Tibial artery (tissue), 4 donors: ENCODE measurements around the gene CARMIL1.
A peak's percentile ranks its signal among the peaks of the same experiment; 100 is the strongest.

ENCODE experiments used
- DNase-seq, 2 donors: peaks; one replicate each; pipeline ENCODE4 v3.0.0-alpha.2; 2019
- H3K27ac ChIP-seq, 2 donors: fragments of 200-600 bp; sonication (generic) in 1 of 2; 1 replicate in 1 of 2; 2 replicates in 1 of 2; pipeline ENCODE4 v1.5.1; 2018 to 2019; ENCODE audit warnings: mild to moderate bottlenecking in 1 of 2
- H3K27me3 ChIP-seq, 2 donors: fragments of 200-600 bp; sonication (generic) in 1 of 2; one replicate each; pipeline versions ENCODE4 v1.5.1 to v1.6.0; 2016 to 2019
- H3K36me3 ChIP-seq, 3 donors: fragments of 200-600 bp; sonication (generic) in 2 of 3; one replicate each; pipeline ENCODE4 v1.5.1; 2016 to 2019; ENCODE audit warnings: mild to moderate bottlenecking in 2 of 3
- H3K4me1 ChIP-seq, 4 donors: fragments of 200-600 bp; sonication (generic) in 2 of 4; 1 replicate in 3 of 4; 2 replicates in 1 of 4; pipeline ENCODE4 v1.5.1; 2016 to 2019
- H3K4me3 ChIP-seq, 2 donors: fragments of 200-600 bp; sonication (generic) in 1 of 2; 1 replicate in 1 of 2; 2 replicates in 1 of 2; pipeline ENCODE4 v1.5.1; 2018 to 2019; ENCODE audit warnings: mild to moderate bottlenecking in 2 of 2
- H3K9me3 ChIP-seq, 3 donors: fragments of 200-600 bp; sonication (generic) in 1 of 3; one replicate each; pipeline ENCODE4 v1.5.1; 2016 to 2019
- intact Hi-C: fragments of 100-400 bp; cut with DNase I; formaldehyde crosslinking; loops from one replicate; pipeline ENCODE4 v1.15.0; 2023; ENCODE audit warnings: low total_unique reads
- TF ChIP-seq, protein P1 (sequence below), 2 experiments: fragments of 200-600 bp in 1 of 2; fragments of 450-650 bp in 1 of 2; IDR thresholded peaks; one replicate each; pipeline ENCODE4 v1.5.1; 2017 to 2019; ENCODE audit warnings: antibody characterized with exemption in 2 of 2, mild to moderate bottlenecking in 1 of 2, moderate library complexity in 1 of 2

Gene CARMIL1

DNA sequence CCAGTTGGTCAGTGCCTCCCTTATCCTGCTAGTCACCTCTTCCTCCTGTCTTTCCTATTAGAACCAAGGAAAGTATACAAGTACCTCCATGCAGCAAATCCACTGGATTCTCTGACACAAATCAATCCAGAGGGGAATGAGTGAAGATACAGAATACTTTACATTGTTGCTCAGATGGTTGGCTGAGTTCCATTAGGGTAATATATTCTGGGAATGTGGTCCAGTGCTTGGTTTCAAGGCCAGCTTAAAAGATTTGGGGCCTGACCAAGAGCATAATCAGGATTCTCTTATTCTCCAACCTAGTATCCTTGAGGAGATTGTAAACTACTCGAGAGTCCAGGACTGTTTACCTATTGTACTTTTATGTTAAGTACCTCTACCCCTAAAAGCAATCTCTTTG, 23.0 kb downstream of the CARMIL1 start:
- H3K4me1 ChIP-seq = peaks cover 0 to 100% (median 61%) of the 10 kb centered on the region in 4 donors
- no peak overlapping the region for H3K4me3 ChIP-seq
- peak overlapping the region; percentile 91 to 95 for H3K27ac ChIP-seq
- DNase-seq = no peak
- H3K36me3 ChIP-seq = no peaks in the 10 kb centered on the region
- H3K9me3 ChIP-seq = no peaks in the 10 kb centered on the region
- no peaks in the 10 kb centered on the region for H3K27me3 ChIP-seq
- intact Hi-C loops = no loop called here
- TF ChIP-seq, protein P1, sequence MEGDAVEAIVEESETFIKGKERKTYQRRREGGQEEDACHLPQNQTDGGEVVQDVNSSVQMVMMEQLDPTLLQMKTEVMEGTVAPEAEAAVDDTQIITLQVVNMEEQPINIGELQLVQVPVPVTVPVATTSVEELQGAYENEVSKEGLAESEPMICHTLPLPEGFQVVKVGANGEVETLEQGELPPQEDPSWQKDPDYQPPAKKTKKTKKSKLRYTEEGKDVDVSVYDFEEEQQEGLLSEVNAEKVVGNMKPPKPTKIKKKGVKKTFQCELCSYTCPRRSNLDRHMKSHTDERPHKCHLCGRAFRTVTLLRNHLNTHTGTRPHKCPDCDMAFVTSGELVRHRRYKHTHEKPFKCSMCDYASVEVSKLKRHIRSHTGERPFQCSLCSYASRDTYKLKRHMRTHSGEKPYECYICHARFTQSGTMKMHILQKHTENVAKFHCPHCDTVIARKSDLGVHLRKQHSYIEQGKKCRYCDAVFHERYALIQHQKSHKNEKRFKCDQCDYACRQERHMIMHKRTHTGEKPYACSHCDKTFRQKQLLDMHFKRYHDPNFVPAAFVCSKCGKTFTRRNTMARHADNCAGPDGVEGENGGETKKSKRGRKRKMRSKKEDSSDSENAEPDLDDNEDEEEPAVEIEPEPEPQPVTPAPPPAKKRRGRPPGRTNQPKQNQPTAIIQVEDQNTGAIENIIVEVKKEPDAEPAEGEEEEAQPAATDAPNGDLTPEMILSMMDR (IDR thresholded peaks at IDR 0.05) = no peak

DNA sequence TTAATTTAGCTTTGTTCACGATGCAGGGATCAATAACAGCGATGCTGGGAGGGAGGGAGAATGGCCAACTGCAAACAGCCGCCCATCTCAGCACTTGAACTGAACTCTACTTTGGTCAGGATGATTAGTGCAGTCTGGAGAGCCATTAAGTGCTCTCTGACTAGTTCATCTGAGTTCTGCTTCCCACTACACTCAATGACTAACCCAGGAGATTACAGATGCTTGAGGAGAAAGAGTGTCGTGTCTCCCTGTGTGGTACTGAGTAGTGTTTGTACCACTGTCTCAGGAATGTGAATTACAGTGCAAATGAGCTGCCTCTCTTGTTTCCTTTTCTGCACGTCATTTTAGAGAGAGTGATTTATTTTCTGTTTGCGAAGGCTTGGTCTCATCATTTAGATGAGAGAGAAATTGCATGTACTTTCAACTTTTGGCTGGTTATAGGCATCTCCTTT, 23.5 kb downstream of the CARMIL1 start:
- intact Hi-C loops = no loop called here
- Histone ChIP-seq H3K4me3 (no peak overlapping the region), H3K36me3 (no peaks in the 10 kb centered on the region), H3K4me1 (peaks cover 0 to 100% (median 61%) of the 10 kb centered on the region in 4 donors), H3K27me3 (no peaks in the 10 kb centered on the region), H3K9me3 (no peaks in the 10 kb centered on the region), H3K27ac (peak overlapping the region; percentile 91 to 95)
- DNase-seq = no peak
- TF ChIP-seq, protein P1 (IDR thresholded peaks at IDR 0.05) = no peak

DNA sequence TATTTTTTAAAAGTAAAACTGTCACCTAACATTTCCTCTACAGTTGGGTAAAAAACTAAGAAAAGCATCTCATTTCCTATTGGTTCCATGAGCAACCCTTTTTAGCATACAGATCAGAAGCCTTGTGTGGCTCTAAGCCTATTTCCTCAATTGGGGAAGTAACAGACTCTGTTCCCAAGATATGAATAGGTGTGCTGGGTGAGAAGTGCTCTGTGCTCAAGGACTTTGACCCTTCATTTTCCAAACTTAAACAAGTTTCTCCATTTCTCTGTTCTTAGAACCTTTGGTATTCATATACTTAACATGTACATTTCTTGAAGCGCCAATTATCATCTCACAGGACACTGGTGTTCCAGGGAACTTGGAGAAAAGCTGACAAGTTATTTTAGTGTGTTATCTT, 24.1 kb downstream of the CARMIL1 start:
- Histone ChIP-seq H3K4me3 (no peak overlapping the region), H3K9me3 (no peaks in the 10 kb centered on the region), H3K27ac (peak overlapping the region; percentile 91 to 95), H3K27me3 (no peaks in the 10 kb centered on the region), H3K36me3 (no peaks in the 10 kb centered on the region), H3K4me1 (peaks cover 0 to 100% (median 60%) of the 10 kb centered on the region in 4 donors)
- intact Hi-C loops = no loop called here
- TF ChIP-seq, protein P1 (IDR thresholded peaks at IDR 0.05) = no peak
- no peak for DNase-seq

GRCh38 chr6:25306379-25306778, 27.2 kb downstream of the CARMIL1 start:
- intact Hi-C loops = no loop called here
- Histone ChIP-seq H3K9me3 (no peaks in the 10 kb centered on the region), H3K27ac (peak overlapping the region; percentile 91 to 95), H3K4me3 (no peak overlapping the region), H3K36me3 (no peaks in the 10 kb centered on the region), H3K4me1 (peaks cover 0 to 100% (median 48%) of the 10 kb centered on the region in 4 donors), H3K27me3 (no peaks in the 10 kb centered on the region)
- TF ChIP-seq, protein P1 (IDR thresholded peaks at IDR 0.05) = no peak
- DNase-seq = no peak

DNA sequence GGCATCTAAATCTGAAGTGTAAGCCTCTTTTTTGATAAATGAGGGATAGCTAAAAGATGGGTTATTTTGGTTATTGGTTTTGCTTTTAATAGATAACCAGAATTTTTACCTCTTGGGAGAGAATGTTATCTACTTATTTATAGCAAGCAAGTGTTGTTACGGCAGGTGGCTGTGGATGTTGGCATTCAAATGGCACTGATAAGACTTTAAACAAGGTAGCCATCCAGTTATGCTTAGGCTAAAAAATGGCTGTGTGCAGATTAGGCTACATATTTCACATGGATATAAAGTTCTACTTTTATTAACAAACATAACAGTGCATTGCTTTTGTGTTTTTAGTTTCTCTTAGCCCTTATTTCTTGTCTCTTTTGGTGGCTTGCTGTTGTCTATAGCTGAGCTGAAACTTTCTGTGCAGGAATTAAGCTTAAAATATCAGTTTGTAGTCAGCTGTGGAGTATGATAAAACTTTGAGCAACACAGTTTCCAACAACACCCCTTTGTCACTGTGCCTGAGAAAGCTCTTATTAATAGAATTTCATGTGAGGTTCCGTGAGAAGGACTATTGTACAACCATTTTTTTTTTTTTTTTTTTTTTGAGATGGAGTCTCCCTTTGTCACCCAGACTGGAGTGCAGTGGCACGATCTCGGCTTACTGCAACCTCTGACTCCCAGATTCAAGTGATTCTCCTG, 28.8 kb downstream of the CARMIL1 start:
- peaks cover 0 to 100% (median 44%) of the 10 kb centered on the region in 4 donors for H3K4me1 ChIP-seq
- intact Hi-C loops = no loop called here

More for the DNA sequence above, 28.8 kb downstream of the CARMIL1 start:
- TF ChIP-seq, protein P1 (IDR thresholded peaks at IDR 0.05) = no peak
- H3K9me3 ChIP-seq = no peaks in the 10 kb centered on the region
- H3K27ac ChIP-seq = peak overlapping the region; percentile 91 to 95
- H3K4me3 ChIP-seq = no peak overlapping the region
- H3K36me3 ChIP-seq = no peaks in the 10 kb centered on the region
- H3K27me3 ChIP-seq = no peaks in the 10 kb centered on the region
- no peak for DNase-seq
